Astrocyte of the cerebellum (primary cell): Measurements from ENCODE around the gene HDAC4.

Experiments used
- DNase-seq: peaks from one replicate; pipeline ENCODE4 v3.0.0-alpha.2; 2011; ENCODE audit warnings: low read depth
- H3K4me3 ChIP-seq: 2 replicates; pipeline ENCODE4 v1.5.1; 2011; ENCODE audit warnings: mild to moderate bottlenecking, low read depth, low read length, moderate library complexity
- in situ Hi-C: cut with HindIII; loops from 2 replicates; pipeline ENCODE4 v1.10.0; 2017; ENCODE audit warnings: low sequenced_read_pairs
- TF ChIP-seq, protein P1 (sequence below): IDR thresholded peaks from 2 replicates; pipeline ENCODE4 v1.5.1; 2012; ENCODE audit warnings: low read length, low read depth, moderate library complexity, mild to moderate bottlenecking; ENCODE audit errors: missing control alignments

HDAC4 gene

GRCh38 chr2:239198221-239198620 is 202.6 kb downstream of the HDAC4 start:
- in situ Hi-C loops, result no loop called here
- DNase-seq, result no peak
- no peak overlapping the region for H3K4me3 ChIP-seq
- TF ChIP-seq, protein P1, sequence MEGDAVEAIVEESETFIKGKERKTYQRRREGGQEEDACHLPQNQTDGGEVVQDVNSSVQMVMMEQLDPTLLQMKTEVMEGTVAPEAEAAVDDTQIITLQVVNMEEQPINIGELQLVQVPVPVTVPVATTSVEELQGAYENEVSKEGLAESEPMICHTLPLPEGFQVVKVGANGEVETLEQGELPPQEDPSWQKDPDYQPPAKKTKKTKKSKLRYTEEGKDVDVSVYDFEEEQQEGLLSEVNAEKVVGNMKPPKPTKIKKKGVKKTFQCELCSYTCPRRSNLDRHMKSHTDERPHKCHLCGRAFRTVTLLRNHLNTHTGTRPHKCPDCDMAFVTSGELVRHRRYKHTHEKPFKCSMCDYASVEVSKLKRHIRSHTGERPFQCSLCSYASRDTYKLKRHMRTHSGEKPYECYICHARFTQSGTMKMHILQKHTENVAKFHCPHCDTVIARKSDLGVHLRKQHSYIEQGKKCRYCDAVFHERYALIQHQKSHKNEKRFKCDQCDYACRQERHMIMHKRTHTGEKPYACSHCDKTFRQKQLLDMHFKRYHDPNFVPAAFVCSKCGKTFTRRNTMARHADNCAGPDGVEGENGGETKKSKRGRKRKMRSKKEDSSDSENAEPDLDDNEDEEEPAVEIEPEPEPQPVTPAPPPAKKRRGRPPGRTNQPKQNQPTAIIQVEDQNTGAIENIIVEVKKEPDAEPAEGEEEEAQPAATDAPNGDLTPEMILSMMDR, result no peak

DNA sequence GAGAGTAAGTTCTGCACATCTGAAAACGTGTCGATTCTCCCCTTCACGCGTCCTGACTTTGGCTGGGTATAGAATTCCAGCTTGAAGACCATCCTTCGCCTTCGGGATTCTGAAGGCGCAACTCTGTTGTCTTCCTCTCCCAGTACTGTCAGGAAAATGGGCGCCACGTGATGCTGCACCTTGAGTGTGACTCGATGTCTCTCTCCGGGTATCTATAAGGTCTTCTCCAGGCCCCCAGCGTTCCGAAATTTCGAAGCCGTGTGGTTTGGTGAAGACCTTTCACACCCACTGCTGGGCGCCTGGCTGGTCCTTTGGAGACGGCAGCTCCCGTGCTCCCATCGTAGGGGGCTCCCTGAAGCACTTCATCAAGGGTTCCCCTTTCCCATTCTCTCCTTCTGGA is 203.7 kb downstream of the HDAC4 start:
- TF ChIP-seq, protein P1, result no peak
- no peak overlapping the region for H3K4me3 ChIP-seq
- in situ Hi-C loops, result no loop called here
- no peak for DNase-seq

DNA sequence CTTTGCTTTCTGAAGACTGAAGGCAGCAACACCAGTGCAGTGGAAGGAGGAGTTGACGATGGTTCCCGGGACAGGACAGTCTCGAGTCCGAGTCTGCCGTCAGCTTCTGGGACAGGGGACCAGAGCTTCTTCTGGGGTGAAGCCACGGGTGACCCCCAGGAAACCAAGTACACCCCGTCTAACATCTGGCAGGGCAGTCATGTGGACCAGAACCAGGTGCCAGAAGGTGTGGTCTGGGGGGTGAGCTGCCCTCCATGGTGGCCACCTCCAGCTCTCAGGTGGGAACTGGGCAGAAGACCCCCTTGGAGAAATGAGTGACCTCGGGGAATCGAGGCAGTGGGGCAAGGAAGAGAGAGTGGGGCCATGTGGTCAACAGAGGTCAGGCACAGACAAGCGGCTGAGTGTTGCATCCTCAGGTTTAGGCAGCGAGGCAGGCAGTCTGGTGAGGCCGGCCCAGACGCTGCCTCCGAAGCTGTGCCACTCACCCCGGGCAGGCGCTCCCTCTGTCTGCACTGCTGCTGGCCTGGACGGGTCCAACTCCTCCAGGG is 204.3 kb downstream of the HDAC4 start:
- in situ Hi-C loops, result no loop called here
- TF ChIP-seq, protein P1, result no peak
- H3K4me3 ChIP-seq, result no peak overlapping the region
- no peak for DNase-seq

GRCh38 chr2:239195992-239196391 is 204.8 kb downstream of the HDAC4 start:
- in situ Hi-C loops, result no loop called here
- no peak overlapping the region for H3K4me3 ChIP-seq
- no peak for DNase-seq
- TF ChIP-seq, protein P1, result no peak

GRCh38 chr2:239195318-239195871 is 205.4 kb downstream of the HDAC4 start:
- DNase-seq, result no peak
- H3K4me3 ChIP-seq, result no peak overlapping the region
- TF ChIP-seq, protein P1, result no peak
- in situ Hi-C loops, result no loop called here

- no peak for DNase-seq
- in situ Hi-C loops, result loop anchor here (5.0 kb wide), 1 partner anchor 67 kb away; no protein-coding TSS in a partner anchor
- TF ChIP-seq, protein P1, result no peak
- H3K4me3 ChIP-seq, result no peak overlapping the region
Measured at GRCh38 chr2:239194731-239195317, 206.0 kb downstream of the HDAC4 start.
